Right cardiac atrium (tissue), 5 donors: ENCODE measurements around the gene FOXP1. TPM values are rescaled to one million over a fixed set of nuclear protein-coding genes. Genes with fewer than 3 reads are reported as not detected.

ENCODE experiments used
- ATAC-seq, 2 donors: fragments of 200-7000 bp; cut with Tn5 transposase; one replicate each; pipeline versions ENCODE4 v1.8.0 to v1.9.1; 2020; ENCODE audit warnings: moderate library complexity in 2 of 2, mild to moderate bottlenecking in 1 of 2
- DNase-seq, 3 donors: peaks; one replicate each; pipeline ENCODE4 v3.0.0-alpha.2; 2020
- H3K27ac ChIP-seq: one replicate; pipeline ENCODE4 v1.5.1; 2013; ENCODE audit warnings: mild to moderate bottlenecking, low read length, control low read depth, moderate library complexity
- H3K27me3 ChIP-seq: one replicate; pipeline ENCODE4 v1.6.1; 2013; ENCODE audit not compliant: control insufficient read depth, insufficient read depth
- H3K4me1 ChIP-seq: one replicate; pipeline ENCODE4 v1.6.1; 2013; ENCODE audit warnings: low read length; ENCODE audit not compliant: control insufficient read depth, insufficient read depth
- H3K4me3 ChIP-seq: one replicate; pipeline ENCODE4 v1.5.1; 2013; ENCODE audit warnings: low read length, control low read depth
- H3K9me3 ChIP-seq: one replicate; pipeline ENCODE4 v1.6.1; 2013; ENCODE audit warnings: low read length; ENCODE audit not compliant: control insufficient read depth
- WGBS: extraction: QIAGEN DNeasy Blood & Tissue Kit; methylation state at CpG from one replicate; pipeline ENCODE4 v1.1.7; 2013; 5-methylcytosine and 5-hydroxymethylcytosine counted together
- intact Hi-C, 4 donors: fragments of 100-400 bp; cut with DNase I; formaldehyde crosslinking; loops; one replicate each; pipeline versions ENCODE4 v1.11.0 to v1.14.0; 2022 to 2023
- polyA plus RNA-seq: library from polyadenylated mRNA; stranded (reverse); fragments of 200-250 nt; gene quantifications from one replicate; pipeline ENCODE4 v1.2.3, GENCODE V29; 2013
- total RNA-seq, 4 donors: library from RNA; stranded (reverse); fragmentation: NEBNext Ultra II Directional; extraction: Animal tissue kit (Norgen Biotek cat#: 25700); gene quantifications; one replicate each; pipeline ENCODE4 v1.2.1, GENCODE V29; 2021
- donor health status: healthy with polysubstance abuse.
- donor health status: DM: no; HTN: yes; CAD: no.
- donor health status: DM: no; HTN: no; CAD: no.
- donor health status: DM: no; HTN: yes; CAD: no; lungs with severe emphysema.
- donor health status: DM: yes; HTN: yes; CAD: no.

Gene FOXP1
- total and polyA plus RNA-seq, 5 donors = 13.6 to 63.4 (median 57.4) TPM

DNA sequence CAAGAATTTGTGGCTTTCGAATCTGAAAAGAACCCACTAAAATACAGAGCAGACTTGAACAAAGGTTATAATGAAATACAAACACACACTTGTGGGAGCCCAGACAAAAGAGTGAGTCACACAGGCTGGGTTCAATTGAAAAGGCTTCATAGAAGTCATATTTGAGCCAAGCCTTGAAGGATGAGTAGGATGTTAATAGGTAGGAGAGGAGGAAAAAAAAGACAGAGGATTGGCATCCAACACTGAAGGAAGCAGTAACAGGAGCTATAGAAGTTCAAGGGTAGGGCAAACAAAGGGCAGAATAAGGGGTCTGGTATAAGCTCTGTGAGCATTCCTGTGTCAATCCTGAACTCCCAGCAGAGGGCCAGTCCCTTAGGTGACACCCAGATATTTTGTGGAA, 325.4 kb downstream of the FOXP1 start:
- no peak for DNase-seq
- WGBS = 87% methylated on average over 1 of the region's 1 CpG
- intact Hi-C loops = no loop called here
- H3K4me1 ChIP-seq = peaks cover 13% of the 10 kb centered on the region
- H3K27me3 ChIP-seq = no peaks in the 10 kb centered on the region
- peak in 1 of 2 donors; percentile 67 for ATAC-seq
- H3K27ac ChIP-seq = no peak overlapping the region
- H3K4me3 ChIP-seq = no peak overlapping the region
- no peaks in the 10 kb centered on the region for H3K9me3 ChIP-seq

- DNase-seq = no peak
- Histone ChIP-seq H3K27me3 (no peaks in the 10 kb centered on the region), H3K4me1 (peaks cover 11% of the 10 kb centered on the region), H3K9me3 (no peaks in the 10 kb centered on the region), H3K27ac (no peak overlapping the region), H3K4me3 (no peak overlapping the region)
- intact Hi-C loops = no loop called here
- ATAC-seq = no peak
- WGBS = 92% methylated on average over 3 of the region's 3 CpGs
Observed at GRCh38 chr3:71255498-71255897, 328.0 kb downstream of the FOXP1 start.

DNA sequence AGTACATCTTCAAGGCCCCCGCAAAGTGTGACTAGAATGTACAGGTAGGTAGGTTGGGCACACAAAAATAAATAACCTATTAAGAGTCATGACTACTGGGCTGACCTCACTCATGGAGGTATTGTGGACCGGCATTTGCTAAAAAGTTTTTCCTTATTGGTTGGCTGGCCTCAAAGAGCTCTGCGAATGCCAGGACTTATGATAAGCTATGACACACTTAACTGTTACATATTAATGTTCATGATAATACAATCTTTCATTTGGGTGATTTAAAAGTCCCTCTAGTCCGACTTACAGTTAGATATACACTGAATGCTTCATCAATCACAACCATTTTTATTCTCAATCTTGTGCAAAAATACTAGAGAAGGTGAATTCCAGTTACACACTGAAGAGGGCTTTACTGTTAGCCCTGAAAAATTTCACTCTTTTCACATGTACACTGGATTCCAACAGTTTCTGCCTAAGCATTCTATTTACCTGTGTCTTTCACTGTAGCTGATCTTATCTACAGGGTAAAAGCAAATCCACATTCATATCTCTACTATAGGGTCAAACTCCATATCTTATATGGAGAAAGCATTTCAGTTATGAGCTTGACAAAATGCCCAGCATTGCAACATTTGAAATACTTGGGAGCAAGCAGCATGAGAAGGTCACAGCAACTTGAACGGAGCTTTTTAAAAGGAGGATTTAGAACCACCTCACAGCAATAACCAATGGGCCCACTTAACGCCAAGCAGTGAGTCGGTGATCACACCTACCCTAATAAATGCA, 329.1 kb downstream of the FOXP1 start:
- H3K27ac ChIP-seq = peak overlapping the region; percentile 35
- DNase-seq (no peak), ATAC-seq (peak; percentile 37 to 62)
- 51% methylated on average over 7 of the region's 7 CpGs for WGBS
- H3K9me3 ChIP-seq = no peaks in the 10 kb centered on the region
- intact Hi-C loops = no loop called here
- H3K4me3 ChIP-seq = no peak overlapping the region
- peaks cover 14% of the 10 kb centered on the region for H3K4me1 ChIP-seq
- H3K27me3 ChIP-seq = no peaks in the 10 kb centered on the region

GRCh38 chr3:71253169-71253568, 330.4 kb downstream of the FOXP1 start:
- 88% methylated on average over 2 of the region's 2 CpGs for WGBS

GRCh38 chr3:71252466-71252865, 331.1 kb downstream of the FOXP1 start:
- Histone ChIP-seq H3K27me3 (no peaks in the 10 kb centered on the region), H3K4me1 (peaks cover 14% of the 10 kb centered on the region), H3K27ac (peak overlapping the region; percentile 23), H3K4me3 (no peak overlapping the region), H3K9me3 (no peaks in the 10 kb centered on the region)
- intact Hi-C loops = no loop called here
- DNase-seq (no peak), ATAC-seq (no peak)
- WGBS = 72% methylated on average over 2 of the region's 2 CpGs

More at GRCh38 chr3:71253169-71253568, 330.4 kb downstream of the FOXP1 start:
- no peak overlapping the region for H3K4me3 ChIP-seq
- peaks cover 12% of the 10 kb centered on the region for H3K4me1 ChIP-seq
- DNase-seq (no peak), ATAC-seq (no peak)
- no peaks in the 10 kb centered on the region for H3K9me3 ChIP-seq
- H3K27ac ChIP-seq = no peak overlapping the region
- no peaks in the 10 kb centered on the region for H3K27me3 ChIP-seq
- intact Hi-C loops = no loop called here

DNA sequence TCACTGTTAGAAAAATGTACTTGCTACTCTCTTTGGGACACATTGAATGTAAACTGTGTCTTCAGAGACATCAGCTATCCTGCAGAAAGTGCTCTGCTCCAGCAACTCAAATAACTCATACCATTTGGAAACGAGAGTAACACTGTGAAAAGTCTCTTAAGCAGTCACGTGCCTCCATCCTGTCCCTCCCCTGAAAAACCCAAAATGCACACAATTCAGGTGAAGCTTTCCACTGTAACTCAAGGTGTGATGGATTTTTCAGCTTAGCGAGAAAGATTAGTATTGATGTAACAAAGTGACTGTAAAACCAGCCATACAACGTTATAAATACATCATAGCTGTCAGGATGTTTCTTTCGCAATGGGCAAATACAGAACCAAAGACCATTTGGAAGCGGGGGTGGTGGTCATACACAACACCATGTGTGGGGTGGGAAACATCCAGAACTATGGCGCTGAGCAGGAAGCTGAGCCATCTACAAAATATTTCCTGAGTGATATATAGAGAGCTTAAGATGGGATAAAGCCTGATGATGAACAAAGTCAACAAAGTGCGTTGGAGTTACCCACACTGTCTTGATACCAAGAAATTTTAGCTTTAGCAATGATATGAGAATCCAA, 332.3 kb downstream of the FOXP1 start:
- ATAC-seq (no peak), DNase-seq (no peak)
- H3K4me3 ChIP-seq = no peak overlapping the region
- no peaks in the 10 kb centered on the region for H3K27me3 ChIP-seq
- intact Hi-C loops = no loop called here
- WGBS = 78% methylated on average over 8 of the region's 8 CpGs
- H3K27ac ChIP-seq = no peak overlapping the region
- H3K4me1 ChIP-seq = peaks cover 14% of the 10 kb centered on the region
- H3K9me3 ChIP-seq = no peaks in the 10 kb centered on the region

DNA sequence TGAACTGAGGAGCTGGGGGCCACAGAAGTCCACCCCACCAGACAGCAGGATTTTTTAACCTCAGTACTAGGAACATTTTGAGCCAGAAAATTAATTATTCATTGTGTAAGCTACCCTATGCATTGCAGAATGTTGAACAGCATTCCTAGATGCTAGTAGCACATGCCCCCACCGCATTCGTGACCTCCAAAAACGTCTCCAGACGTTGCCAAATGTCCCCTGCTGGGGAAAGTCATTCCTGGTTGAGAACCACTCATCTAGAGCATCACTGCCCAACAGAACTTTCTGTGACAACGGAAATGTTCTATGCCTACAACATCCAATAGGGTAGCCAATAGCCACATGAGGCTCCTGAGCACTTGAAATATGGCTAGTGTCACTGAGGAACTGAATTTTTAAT, 333.5 kb downstream of the FOXP1 start:
- ATAC-seq (no peak), DNase-seq (no peak)
- 83% methylated on average over 5 of the region's 5 CpGs for WGBS
- H3K4me1 ChIP-seq = peaks cover 13% of the 10 kb centered on the region
- intact Hi-C loops = no loop called here
- no peaks in the 10 kb centered on the region for H3K9me3 ChIP-seq
- H3K27me3 ChIP-seq = no peaks in the 10 kb centered on the region
- no peak overlapping the region for H3K27ac ChIP-seq
- no peak overlapping the region for H3K4me3 ChIP-seq

GRCh38 chr3:71247958-71248335, 335.6 kb downstream of the FOXP1 start:
- DNase-seq = no peak
- no peaks in the 10 kb centered on the region for H3K27me3 ChIP-seq
- 87% methylated on average over 3 of the region's 3 CpGs for WGBS
- H3K4me1 ChIP-seq = peaks cover 11% of the 10 kb centered on the region
- peak overlapping the region; percentile 64 for H3K27ac ChIP-seq
- H3K9me3 ChIP-seq = no peaks in the 10 kb centered on the region
- no peak overlapping the region for H3K4me3 ChIP-seq
- intact Hi-C loops = loop anchor here in 1 of 4 donors (5.0 to 10.0 kb wide), 2 partner anchors 113 to 334 kb away; partner anchors contain the start of gene FOXP1
- no peak for ATAC-seq

DNA sequence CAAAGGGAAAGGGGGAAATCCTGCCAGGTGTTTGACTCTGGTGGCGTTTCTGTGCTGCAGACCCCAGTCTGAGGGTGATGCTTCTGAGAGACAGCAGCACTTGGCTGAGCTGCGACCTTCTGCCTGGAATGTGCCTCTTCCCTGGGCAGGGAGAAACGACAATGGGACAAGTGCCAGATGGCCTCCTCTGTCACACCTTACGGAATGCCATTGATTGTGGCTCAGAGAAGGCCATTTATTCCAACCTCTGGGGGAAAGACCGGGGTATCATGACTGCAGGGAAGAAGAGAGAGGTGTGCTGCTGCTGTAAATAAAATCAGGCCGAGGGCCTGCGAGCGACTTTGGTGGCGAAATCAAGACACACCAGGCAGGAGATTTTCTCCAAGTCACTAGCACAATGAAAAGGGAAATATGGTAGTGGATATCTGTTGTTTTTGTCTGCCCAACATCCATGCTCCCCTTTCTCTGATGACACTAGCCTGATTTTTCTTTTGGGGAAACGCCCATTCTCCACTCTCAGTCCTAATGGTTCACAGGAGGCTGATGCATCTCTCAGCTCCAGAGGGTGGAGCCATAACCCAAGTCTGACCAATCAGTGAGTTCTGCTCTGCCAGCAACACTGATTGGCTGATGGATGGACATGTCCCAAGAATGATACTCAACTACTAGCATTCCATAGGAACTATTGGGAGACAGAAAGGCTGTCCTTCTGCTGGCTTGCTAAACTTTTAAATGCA, 336.1 kb downstream of the FOXP1 start:
- intact Hi-C loops = loop anchor here in 1 of 4 donors (5.0 to 10.0 kb wide), 2 partner anchors 113 to 335 kb away; partner anchors contain the start of gene FOXP1
- peak overlapping the region; percentile 84 for H3K27ac ChIP-seq
- WGBS = 64% methylated on average over 10 of the region's 10 CpGs
- no peak overlapping the region for H3K4me3 ChIP-seq
- H3K9me3 ChIP-seq = no peaks in the 10 kb centered on the region
- ATAC-seq (peak; percentile 34 to 52), DNase-seq (peak in 2 of 3 donors; percentile 53 to 65)
- peaks cover 7% of the 10 kb centered on the region for H3K4me1 ChIP-seq
- no peaks in the 10 kb centered on the region for H3K27me3 ChIP-seq

DNA sequence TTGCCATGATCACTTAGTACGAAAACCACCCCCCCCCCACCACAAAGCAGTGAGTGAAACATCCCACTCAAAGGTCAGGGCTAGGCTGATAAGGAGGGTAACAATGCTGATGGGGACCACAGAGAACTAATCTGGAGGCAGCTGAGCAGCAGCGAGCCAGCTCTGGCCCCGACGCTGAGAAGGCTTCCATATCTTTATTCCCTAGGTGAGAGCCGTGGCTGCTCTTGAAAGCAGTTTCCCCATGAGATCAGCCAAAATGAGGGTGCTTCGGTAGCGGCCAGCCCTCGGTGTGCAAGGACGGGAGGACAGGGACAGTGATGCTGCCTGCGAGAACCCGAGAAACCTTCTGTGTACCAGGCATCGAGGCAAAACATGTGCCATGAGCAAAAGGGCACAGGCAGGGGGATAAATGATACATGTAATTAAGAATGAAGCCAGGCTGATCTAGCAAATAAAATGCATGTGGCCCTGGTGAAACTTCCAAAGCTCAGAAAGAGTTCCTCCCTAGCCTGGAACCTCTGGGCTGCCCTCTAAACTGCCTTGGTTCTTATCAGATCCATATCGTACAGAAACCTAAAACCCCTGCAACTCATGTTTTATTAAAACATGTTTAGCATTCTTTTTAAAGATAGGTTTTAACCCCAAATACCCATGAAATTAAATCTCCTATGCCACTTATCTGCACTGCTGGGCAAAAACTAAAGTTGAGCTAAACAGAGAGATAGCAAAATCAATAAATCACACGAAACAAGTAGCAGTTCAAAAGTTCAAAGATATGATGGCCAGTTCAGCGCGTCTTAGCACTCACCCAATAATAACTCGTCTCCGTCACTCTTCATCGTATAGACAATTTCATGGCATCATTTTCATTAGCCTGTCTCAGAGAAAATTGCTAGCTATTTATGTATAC, 337.3 kb downstream of the FOXP1 start:
- Histone ChIP-seq H3K27me3 (no peaks in the 10 kb centered on the region), H3K4me1 (peaks cover 8% of the 10 kb centered on the region), H3K9me3 (no peaks in the 10 kb centered on the region), H3K4me3 (no peak overlapping the region), H3K27ac (peak overlapping the region; percentile 40)
- DNase-seq (peak in 2 of 3 donors; percentile 65 to 66), ATAC-seq (peak; percentile 38 to 62)
- intact Hi-C loops = loop anchor here in 1 of 4 donors (5.0 to 10.0 kb wide), 2 partner anchors 111 to 336 kb away; partner anchors contain the start of gene FOXP1
- 42% methylated on average over 19 of the region's 19 CpGs for WGBS
